ENCODE data around the gene MINDY1.

DNA sequence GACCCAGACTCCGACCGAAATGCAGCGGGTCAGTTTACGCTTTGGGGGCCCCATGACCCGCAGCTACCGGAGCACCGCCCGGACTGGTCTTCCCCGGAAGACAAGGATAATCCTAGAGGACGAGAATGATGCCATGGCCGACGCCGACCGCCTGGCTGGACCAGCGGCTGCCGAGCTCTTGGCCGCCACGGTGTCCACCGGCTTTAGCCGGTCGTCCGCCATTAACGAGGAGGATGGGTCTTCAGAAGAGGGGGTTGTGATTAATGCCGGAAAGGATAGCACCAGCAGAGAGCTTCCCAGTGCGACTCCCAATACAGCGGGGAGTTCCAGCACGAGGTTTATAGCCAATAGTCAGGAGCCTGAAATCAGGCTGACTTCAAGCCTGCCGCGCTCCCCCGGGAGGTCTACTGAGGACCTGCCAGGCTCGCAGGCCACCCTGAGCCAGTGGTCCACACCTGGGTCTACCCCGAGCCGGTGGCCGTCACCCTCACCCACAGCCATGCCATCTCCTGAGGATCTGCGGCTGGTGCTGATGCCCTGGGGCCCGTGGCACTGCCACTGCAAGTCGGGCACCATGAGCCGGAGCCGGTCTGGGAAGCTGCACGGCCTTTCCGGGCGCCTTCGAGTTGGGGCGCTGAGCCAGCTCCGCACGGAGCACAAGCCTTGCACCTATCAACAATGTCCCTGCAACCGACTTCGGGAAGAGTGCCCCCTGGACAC is 41.4 kb upstream of the MINDY1 start:
- TF ChIP-seq CTCF (IDR thresholded peaks at IDR 0.05) (peak in 2 of 6 experiments; percentile 24 to 50), POLR2A (IDR thresholded peaks at IDR 0.05) (peak in 1 of 2 donors; percentile 27)

Measured in adrenal gland (tissue), 5 donors.